ENCODE measurements around the gene PRDM1. TPM values are rescaled to one million over a fixed set of nuclear protein-coding genes. Genes with fewer than 3 reads are reported as not detected.

PRDM1 gene
- total RNA-seq, 1 donor from 2014 or later = 10.5 TPM

DNA sequence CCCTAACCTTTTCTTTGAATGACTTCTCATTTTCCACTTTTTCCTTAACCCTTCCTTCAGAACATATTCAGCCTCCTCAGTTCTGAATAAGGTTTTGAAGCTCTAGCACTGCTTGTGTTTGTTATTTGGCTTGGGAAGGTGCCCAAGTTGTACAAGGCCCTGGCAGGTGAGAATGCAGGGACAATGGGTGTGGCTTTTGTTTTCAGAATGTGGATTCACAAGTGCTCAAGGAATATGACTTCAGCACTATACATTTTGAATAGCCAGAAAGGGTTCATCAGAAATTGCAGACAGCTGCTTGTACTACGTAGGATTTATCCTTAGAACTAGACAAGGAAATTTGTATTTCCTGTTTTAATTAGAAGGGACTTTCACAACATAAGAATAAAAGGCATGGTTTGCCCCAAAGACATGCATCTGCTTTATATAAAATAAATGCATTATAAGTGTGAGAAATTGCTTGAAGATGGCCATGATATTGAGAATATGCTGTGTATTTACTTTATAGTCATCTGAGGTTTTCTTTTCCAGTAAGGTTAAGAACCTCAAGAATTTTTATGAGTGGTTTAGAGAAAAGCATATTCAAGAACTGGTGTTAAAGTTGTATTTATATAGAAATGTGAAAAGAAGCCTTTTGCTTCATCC, 29.3 kb upstream of the PRDM1 start:
- no peak overlapping the region for H3K27ac ChIP-seq (ENCODE audit: low read depth, low read length)

DNA sequence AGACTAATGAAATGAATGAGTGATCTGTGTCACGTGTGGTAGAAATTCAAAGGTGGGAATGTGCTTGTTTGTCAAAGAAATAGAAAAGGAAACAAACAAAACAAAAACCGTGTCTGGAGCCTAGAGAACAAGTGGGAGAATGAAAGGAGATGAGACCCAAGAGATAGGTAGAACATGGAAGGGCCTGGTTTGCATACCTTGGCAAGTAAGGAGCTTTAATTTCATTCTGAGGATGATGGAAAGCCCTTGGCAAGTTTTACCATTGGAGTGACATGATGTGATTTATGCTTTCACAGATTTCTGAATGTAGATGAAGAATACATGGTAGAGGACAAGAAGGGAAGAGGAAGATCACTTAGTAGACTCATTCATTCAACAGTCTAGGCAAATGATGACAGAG, 26.8 kb upstream of the PRDM1 start:
- H3K9me3 Mint-ChIP-seq (ENCODE audit: unreplicated experiment) = no peaks in the 10 kb centered on the region
- no peaks in the 10 kb centered on the region for H3K9me3 ChIP-seq (ENCODE audit: insufficient read depth, low read depth, low read length)
- no peak overlapping the region for H3K27ac ChIP-seq (ENCODE audit: low read depth, low read length)
- H4K20me1 ChIP-seq (ENCODE audit: insufficient read depth, low read length) = no peaks in the 10 kb centered on the region
- H3K9ac ChIP-seq (ENCODE audit: low read length) = no peak overlapping the region
- no peaks in the 10 kb centered on the region for H3K4me1 Mint-ChIP-seq (ENCODE audit: low read depth, unreplicated experiment)
- H3K36me3 Mint-ChIP-seq (ENCODE audit: low read depth, unreplicated experiment) = no peaks in the 10 kb centered on the region
- H3K27me3 Mint-ChIP-seq (ENCODE audit: low read depth, unreplicated experiment) = no peaks in the 10 kb centered on the region
- FAIRE-seq (no peak), DNase-seq (ENCODE audit: low read depth) (no peak)
- H3K27ac Mint-ChIP-seq (ENCODE audit: unreplicated experiment) = no peak overlapping the region
- TF ChIP-seq, protein P1, sequence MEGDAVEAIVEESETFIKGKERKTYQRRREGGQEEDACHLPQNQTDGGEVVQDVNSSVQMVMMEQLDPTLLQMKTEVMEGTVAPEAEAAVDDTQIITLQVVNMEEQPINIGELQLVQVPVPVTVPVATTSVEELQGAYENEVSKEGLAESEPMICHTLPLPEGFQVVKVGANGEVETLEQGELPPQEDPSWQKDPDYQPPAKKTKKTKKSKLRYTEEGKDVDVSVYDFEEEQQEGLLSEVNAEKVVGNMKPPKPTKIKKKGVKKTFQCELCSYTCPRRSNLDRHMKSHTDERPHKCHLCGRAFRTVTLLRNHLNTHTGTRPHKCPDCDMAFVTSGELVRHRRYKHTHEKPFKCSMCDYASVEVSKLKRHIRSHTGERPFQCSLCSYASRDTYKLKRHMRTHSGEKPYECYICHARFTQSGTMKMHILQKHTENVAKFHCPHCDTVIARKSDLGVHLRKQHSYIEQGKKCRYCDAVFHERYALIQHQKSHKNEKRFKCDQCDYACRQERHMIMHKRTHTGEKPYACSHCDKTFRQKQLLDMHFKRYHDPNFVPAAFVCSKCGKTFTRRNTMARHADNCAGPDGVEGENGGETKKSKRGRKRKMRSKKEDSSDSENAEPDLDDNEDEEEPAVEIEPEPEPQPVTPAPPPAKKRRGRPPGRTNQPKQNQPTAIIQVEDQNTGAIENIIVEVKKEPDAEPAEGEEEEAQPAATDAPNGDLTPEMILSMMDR (IDR thresholded peaks at IDR 0.05; ENCODE audit: insufficient read depth, low read depth, low read length) = no peak
- no peaks in the 10 kb centered on the region for H3K27me3 ChIP-seq (ENCODE audit: insufficient read depth, low read length)
- peaks cover 5% of the 10 kb centered on the region for H3K4me1 ChIP-seq (ENCODE audit: insufficient read depth, low read length)
- no peaks in the 10 kb centered on the region for H3K79me2 ChIP-seq (ENCODE audit: insufficient read depth, low read length)
- no peak overlapping the region for H3K4me3 Mint-ChIP-seq (ENCODE audit: unreplicated experiment)
- H3K4me3 ChIP-seq (ENCODE audit: insufficient read depth, low read depth, low read length) = no peak overlapping the region
- H2AFZ ChIP-seq (ENCODE audit: low read depth, low read length) = no peak overlapping the region
- H3K36me3 ChIP-seq (ENCODE audit: insufficient read depth, low read length) = no peaks in the 10 kb centered on the region
- H3K4me2 ChIP-seq (ENCODE audit: low read length) = no peak overlapping the region

More for the DNA sequence above, 29.3 kb upstream of the PRDM1 start:
- Histone ChIP-seq H3K4me2 (ENCODE audit: low read length) (no peak overlapping the region), H3K9ac (ENCODE audit: low read length) (no peak overlapping the region), H3K27me3 (ENCODE audit: insufficient read depth, low read length) (no peaks in the 10 kb centered on the region), H3K36me3 (ENCODE audit: insufficient read depth, low read length) (no peaks in the 10 kb centered on the region), H4K20me1 (ENCODE audit: insufficient read depth, low read length) (no peaks in the 10 kb centered on the region), H3K79me2 (ENCODE audit: insufficient read depth, low read length) (no peaks in the 10 kb centered on the region), H2AFZ (ENCODE audit: low read depth, low read length) (no peak overlapping the region), H3K4me1 (ENCODE audit: insufficient read depth, low read length) (no peaks in the 10 kb centered on the region), H3K4me3 (ENCODE audit: insufficient read depth, low read depth, low read length) (no peak overlapping the region), H3K9me3 (ENCODE audit: insufficient read depth, low read depth, low read length) (no peaks in the 10 kb centered on the region)
- TF ChIP-seq EZH2 (IDR thresholded peaks at IDR 0.05; ENCODE audit: insufficient read depth, low read length) = no peak
- TF ChIP-seq, protein P1 (IDR thresholded peaks at IDR 0.05; ENCODE audit: insufficient read depth, low read depth, low read length) = no peak
- H3K36me3 Mint-ChIP-seq (ENCODE audit: low read depth, unreplicated experiment) = no peaks in the 10 kb centered on the region
- no peaks in the 10 kb centered on the region for H3K9me3 Mint-ChIP-seq (ENCODE audit: unreplicated experiment)
- H3K4me1 Mint-ChIP-seq (ENCODE audit: low read depth, unreplicated experiment) = no peaks in the 10 kb centered on the region
- no peak for DNase-seq (ENCODE audit: low read depth)
- H3K27me3 Mint-ChIP-seq (ENCODE audit: low read depth, unreplicated experiment) = peaks cover 2% of the 10 kb centered on the region
- H3K27ac Mint-ChIP-seq (ENCODE audit: unreplicated experiment) = no peak overlapping the region
- FAIRE-seq = no peak
- H3K4me3 Mint-ChIP-seq (ENCODE audit: unreplicated experiment) = no peak overlapping the region

DNA sequence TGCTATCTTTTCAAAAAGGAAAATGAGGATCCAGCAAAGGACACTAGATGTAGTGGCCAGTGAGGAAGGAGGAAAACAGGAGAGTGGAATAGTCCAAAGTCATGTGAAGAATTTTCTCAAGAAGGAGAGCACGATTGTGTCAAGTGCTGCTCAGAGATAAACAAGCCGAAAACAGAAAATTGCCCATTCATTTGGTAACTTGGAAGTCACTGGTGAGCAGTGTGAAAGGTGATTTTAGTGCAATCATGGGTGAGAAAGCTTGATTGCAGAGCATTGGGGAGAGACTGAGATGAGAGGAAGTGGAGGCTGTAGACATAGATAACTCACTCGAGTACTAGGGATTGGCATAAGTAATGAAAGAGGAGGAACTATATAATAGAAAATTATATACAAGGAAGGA, 26.0 kb upstream of the PRDM1 start:
- no peak overlapping the region for H3K4me3 ChIP-seq (ENCODE audit: insufficient read depth, low read depth, low read length)
- Mint-ChIP-seq H3K36me3 (ENCODE audit: low read depth, unreplicated experiment) (no peaks in the 10 kb centered on the region), H3K4me1 (ENCODE audit: low read depth, unreplicated experiment) (no peaks in the 10 kb centered on the region), H3K27me3 (ENCODE audit: low read depth, unreplicated experiment) (no peaks in the 10 kb centered on the region), H3K9me3 (ENCODE audit: unreplicated experiment) (no peaks in the 10 kb centered on the region), H3K4me3 (ENCODE audit: unreplicated experiment) (no peak overlapping the region), H3K27ac (ENCODE audit: unreplicated experiment) (no peak overlapping the region)
- peaks cover 8% of the 10 kb centered on the region for H3K4me1 ChIP-seq (ENCODE audit: insufficient read depth, low read length)
- no peaks in the 10 kb centered on the region for H3K36me3 ChIP-seq (ENCODE audit: insufficient read depth, low read length)
- H3K27ac ChIP-seq (ENCODE audit: low read depth, low read length) = no peak overlapping the region
- H3K4me2 ChIP-seq (ENCODE audit: low read length) = no peak overlapping the region
- DNase-seq (ENCODE audit: low read depth) = no peak
- H3K79me2 ChIP-seq (ENCODE audit: insufficient read depth, low read length) = no peaks in the 10 kb centered on the region
- H3K9ac ChIP-seq (ENCODE audit: low read length) = no peak overlapping the region
- H3K9me3 ChIP-seq (ENCODE audit: insufficient read depth, low read depth, low read length) = no peaks in the 10 kb centered on the region
- no peaks in the 10 kb centered on the region for H3K27me3 ChIP-seq (ENCODE audit: insufficient read depth, low read length)
- H2AFZ ChIP-seq (ENCODE audit: low read depth, low read length) = no peak overlapping the region
- H4K20me1 ChIP-seq (ENCODE audit: insufficient read depth, low read length) = no peaks in the 10 kb centered on the region
- no peak for FAIRE-seq
- TF ChIP-seq EZH2 (IDR thresholded peaks at IDR 0.05; ENCODE audit: insufficient read depth, low read length) = no peak
- TF ChIP-seq, protein P1 (IDR thresholded peaks at IDR 0.05; ENCODE audit: insufficient read depth, low read depth, low read length) = no peak
